GM19324 (cell line): Measurements from ENCODE around the gene PDE1C.

Experiments used
- ATAC-seq: cut with Tn5 transposase; IDR thresholded peaks from one replicate; pipeline ENCODE4 v1.9.1; 2021; ENCODE audit warnings: mild to moderate bottlenecking, moderate library complexity; ENCODE audit not compliant: unreplicated experiment, low FRiP score

Gene PDE1C

DNA sequence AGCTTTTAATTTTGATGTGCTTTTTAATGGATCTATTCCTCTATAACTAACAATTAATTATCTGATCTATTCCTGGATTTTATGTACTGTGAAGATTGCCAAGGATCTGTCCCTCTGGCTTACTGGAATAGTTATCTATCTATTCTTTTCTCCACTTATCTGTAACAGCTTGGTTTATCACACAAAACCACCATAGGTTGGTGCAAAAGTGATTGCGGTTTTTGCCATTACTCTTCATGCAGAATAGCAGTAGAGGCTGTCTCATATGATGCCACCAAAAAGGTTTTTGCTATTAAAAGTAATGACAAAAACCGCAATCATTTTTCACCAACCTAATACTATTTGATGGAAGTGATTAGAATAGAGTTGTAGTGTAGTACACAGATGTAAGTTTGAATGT, 115.7 kb downstream of the PDE1C start:
- ATAC-seq, result no peak

GRCh38 chr7:31953432-31953831, 116.8 kb downstream of the PDE1C start:
- ATAC-seq, result no peak

DNA sequence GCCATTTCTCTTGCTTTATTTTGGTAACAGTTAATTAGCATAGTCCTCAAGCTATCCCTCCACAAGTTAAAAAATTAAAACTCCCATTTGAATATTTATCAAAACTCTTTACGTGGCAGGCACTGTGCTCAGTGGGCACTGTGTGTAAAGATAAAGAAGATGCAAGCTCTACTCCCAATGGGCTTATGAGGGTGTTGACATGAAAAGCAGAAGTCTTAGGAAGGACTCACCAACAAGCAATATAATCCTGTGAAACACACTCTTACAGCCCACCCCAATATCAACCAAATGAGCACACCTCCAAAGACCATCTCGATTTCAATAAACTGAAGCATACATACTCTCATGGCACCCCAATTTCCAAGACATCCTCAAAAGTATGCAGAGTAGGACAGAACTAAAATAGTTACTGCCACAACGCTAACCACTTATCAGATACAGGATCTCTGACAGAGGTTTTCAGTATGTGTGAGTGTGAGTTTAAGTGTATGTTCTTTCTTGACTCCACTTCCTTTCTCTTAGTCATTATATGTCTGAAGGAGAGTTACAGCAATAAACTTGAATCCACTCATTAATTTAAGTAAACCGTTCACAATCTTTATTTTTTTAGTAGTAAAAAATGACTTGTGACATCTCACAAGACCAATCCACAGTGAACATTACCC, 120.0 kb downstream of the PDE1C start:
- ATAC-seq, result no peak

GRCh38 chr7:31948029-31948428, 122.2 kb downstream of the PDE1C start:
- peak; percentile 71 for ATAC-seq

- ATAC-seq, result no peak
These were observed 130.0 kb downstream of the PDE1C start for GRCh38 chr7:31940167-31940566.

DNA sequence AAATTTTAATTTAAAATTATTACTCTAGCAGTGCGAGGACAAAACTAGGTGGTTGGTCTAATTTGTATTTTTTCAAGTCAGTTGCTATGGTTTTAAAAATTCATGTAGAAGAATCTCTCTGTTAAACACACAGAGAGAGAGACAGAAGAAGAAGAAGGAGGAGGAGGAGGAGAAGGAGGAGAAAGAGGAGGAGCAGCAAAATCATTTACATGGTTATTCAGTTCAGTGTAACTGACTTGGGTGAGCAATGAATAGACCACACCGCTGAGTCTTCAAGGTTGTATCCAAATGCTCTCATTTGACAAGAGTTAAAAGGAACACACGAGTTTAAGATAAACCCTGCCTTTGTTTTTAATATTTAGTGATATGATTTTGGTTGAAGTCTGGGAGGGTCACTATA, 131.1 kb downstream of the PDE1C start:
- no peak for ATAC-seq

DNA sequence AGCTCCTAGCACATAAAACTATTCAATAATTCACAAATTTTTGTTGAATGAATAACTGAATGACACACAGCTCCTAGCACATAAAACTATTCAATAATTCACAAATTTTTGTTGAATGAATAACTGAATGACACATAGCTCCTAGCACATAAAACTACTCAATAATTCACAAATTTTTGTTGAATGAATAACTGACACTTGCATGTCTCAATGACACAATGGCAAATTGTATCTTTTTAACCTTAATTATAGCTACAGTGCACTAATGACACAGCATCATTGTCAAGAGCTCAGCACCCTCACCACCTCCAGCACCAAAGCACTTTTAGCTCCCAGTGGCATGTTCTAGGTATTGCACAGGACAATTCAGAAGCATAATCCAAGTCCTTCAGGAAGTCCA, 131.6 kb downstream of the PDE1C start:
- no peak for ATAC-seq

DNA sequence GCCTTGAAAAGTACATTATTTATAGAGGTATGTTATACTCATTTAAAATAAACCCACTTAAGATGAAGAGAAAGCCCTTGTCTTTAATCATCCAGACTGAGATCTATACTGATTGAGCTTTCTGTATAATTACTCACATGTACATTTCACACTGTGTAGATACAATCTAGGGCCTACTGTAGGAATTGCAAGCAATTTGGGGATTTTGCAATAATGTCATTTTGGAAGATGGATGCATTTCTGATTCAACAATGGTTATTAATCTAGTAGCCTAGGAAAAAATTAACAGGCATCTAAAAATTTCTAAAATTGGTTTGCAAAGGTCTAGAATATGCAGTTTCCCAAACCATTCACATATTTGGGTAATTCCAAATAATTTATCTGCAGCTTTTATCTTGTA, 132.2 kb downstream of the PDE1C start:
- ATAC-seq, result no peak

DNA sequence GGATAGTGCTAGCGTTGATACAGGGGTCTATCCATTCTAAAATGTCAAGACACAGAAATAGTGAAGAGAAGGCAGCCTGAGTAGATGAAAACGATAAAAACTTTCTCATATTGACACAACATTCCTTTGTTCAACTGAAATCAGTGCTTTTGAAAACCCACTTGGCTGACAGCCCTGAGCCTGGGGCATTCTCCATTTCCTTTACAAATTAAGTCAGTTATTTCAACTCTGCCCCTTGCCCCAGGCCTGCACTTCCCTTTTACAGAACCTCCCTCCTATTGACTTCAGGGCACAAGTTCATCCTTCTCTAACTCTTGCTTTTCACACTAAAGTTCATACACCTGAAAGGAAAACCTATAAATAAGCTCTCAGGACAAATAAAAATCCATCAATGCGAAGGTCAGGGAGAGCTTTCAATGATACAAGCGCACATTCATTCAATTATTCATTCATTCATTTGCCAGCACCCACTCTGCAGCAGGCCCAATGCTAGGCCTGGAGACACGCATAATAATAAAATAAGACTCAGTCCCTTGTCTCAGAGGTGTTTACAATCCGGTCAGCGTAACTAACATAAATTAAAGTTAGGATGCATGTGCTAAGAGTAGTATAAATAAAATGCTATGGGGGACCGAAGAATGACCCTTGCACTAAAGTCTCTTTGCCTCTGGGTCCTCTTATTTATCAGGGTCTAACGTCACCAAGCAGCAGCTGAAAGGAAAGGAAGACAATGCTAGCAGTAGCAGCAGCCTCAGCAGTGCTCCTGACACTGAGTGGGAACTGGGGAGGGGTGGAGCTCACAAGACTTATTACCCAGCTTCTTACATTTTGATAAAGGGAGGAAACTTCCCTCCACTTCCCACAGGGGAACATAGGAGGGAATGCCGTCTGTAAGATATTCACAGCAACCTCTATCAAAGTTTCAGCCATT, 134.8 kb downstream of the PDE1C start:
- ATAC-seq, result no peak

GRCh38 chr7:31934551-31934950, 135.7 kb downstream of the PDE1C start:
- no peak for ATAC-seq

DNA sequence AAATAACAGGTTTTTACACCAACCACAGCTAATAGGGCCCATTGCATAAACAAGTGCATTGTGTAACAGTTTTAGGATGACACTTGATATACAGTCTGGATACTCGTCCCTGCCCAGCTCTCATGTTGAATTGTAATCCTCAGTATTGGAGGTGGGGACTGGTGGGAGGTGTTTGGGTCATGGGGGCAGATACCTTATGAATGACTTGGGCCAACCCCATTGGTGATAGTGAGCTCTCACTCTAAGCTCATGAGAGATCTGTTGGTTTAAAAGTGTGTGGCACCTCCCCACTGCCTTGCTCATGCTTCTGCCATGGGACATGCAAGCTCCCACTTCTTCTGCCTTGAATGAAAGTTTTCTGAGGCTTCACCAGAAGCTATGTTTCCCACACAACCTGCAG, 136.7 kb downstream of the PDE1C start:
- no peak for ATAC-seq

DNA sequence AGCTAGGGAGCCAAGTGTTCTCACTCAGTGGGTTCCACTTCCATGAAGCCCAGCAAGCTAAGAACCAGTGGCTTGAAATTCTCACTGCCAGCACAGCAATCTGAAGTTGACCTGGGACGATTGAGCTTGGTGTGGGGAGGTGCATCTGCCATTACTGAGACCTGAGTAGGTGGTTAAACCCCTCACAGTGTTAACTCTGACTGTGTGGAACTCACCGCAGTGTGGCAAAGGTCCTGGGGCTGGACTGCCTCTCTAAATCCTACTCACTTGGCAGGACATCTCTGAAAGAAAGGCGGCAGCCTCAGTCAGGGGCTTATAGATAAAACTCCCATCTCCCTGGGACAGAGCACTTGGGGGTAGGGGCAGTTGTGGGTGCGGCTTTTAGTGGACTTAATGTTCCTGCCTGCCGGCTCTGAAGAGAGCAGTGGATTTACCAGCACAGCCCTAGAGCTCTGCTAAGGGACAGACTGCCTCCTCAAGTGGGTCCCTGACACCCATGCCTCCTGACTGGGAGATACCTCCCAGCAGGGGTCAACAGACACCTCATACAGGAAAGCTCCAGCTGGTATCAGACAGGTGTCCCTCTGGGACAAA, 143.1 kb downstream of the PDE1C start:
- ATAC-seq, result no peak

DNA sequence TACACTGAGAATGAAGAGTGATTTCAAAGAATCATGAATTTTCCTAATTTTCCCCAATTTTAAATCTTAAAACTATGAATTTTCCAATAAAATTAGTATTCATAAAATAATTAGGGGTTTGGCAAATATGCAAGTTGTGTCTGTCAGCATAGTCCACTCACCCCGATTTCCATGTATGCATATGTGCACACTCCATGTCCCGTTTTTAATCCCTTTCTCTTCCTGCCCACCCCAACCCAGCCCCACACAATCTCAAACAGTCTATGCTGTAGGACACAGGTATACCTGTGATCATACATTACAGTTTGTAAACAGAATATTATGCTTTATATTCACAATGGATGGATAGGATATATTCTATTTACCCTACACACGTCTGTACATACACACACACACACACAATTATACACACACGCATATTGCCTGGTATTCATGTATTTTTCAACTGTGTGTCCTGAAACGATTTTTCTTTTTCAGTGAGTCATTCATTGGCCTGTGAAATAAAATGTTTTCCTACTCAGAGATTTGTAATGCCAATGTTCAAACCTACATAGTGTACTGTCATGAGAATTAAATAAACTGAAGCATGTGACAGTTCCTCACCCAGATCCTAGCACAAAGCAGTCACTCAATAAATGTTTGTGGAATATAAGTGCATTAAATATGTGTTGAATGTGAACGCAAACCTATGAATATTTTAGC, 144.3 kb downstream of the PDE1C start:
- ATAC-seq, result no peak

- ATAC-seq, result no peak
These were observed 146.0 kb downstream of the PDE1C start for GRCh38 chr7:31924251-31924650.

GRCh38 chr7:31922848-31923247, 147.4 kb downstream of the PDE1C start:
- no peak for ATAC-seq

GRCh38 chr7:31921047-31921446, 149.2 kb downstream of the PDE1C start:
- no peak for ATAC-seq

DNA sequence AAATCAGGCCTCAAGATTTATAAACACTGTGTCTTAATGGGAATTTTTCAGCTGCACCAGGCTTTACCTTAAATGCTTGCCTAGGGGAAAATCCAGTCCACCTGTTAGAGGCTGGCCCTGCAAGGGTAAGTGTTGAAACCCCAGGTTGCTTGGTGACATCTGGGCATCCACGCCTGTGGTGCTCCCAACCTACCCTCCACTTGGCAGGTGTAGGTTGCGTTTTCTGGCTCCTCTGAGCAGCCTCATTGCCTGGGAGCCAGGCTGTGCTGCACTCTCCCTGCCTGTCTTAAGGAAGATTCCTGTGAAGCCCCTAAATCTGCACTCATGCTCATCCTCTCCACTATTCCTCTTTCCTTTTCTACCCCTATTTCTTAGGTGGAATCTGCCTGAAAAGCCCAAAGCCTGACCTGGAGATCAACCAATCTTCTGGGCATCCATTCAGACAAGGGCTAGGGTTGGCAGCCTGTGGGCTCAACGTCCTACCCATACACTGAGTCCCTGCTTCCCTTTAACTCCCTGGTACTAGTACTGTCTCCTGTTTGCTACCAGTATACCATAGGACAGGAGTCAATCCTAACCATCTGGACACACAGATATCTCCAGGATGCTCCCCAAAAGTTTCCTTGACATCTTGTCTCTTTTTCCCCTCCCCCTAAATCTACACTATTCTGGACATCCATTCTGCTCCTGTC, 150.4 kb downstream of the PDE1C start:
- no peak for ATAC-seq

GRCh38 chr7:31918706-31919393, 151.4 kb downstream of the PDE1C start:
- ATAC-seq, result no peak

DNA sequence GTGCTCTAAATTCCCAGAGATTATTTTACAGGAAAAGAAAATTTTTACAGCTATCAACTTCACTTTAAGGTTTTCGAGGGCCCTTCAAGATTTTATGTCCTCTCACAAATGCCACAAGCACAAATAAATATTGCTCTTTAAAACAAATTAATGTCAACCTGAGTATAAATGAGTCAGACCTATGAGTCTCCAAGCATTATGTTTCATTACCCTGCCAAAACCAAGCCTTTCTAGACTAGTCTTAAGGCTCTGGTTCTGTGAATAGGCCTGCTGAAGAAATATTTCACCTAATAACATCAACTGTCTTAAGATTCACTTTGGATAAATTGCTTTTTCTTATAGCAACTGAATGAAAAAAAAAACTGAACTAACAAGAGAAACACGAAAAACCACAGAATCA, 153.0 kb downstream of the PDE1C start:
- no peak for ATAC-seq

GRCh38 chr7:31910191-31910590, 160.0 kb downstream of the PDE1C start:
- ATAC-seq, result no peak
